ENCODE data around the gene DNAH2. TPM values are rescaled to one million over a fixed set of nuclear protein-coding genes. Genes with fewer than 3 reads are reported as not detected.

The DNAH2 gene
- total and polyA plus RNA-seq, 4 donors = 1.5 to 14.0 (median 7.6) TPM

DNA sequence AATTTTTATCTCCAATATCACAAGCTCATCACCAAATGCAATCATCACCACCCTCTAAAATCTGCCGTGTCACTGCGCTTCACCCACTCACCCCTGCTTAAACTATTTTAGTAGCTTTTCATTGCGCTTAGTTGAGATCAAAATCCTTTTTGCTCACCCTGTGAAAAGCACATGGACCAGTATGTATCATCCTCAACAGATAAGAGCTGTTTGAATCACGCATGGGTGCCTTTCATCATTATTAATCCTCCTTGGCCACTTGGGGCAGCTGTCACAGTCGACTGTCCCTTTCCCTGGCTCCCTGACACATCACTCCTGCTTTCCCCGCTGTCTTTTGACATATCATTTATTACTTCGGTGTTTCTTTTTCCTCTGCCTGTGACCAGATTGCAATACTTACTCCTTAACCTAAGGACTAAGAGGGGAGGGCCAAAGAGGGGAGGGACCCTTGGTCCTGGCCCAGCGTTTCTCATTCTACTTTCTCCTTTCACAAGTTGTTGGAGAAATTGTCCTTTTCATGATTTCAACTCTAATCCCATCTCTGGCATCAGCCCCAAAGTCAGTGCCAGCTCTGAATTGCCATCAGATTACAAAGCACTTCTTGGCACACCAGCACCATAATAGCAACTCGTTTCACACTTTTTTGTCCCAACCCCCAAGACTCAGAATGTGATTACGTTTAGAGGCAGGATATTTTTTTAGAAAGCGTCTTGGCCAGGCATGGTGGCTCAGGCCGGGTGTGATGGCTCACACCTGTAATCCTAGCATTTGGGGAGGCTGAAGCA lies 107.9 kb downstream of the DNAH2 start:
- no peak overlapping the region for H3K9ac ChIP-seq (ENCODE audit: insufficient read depth in 1 of 2, low read length in 2 of 2)
- TF ChIP-seq, protein P1, sequence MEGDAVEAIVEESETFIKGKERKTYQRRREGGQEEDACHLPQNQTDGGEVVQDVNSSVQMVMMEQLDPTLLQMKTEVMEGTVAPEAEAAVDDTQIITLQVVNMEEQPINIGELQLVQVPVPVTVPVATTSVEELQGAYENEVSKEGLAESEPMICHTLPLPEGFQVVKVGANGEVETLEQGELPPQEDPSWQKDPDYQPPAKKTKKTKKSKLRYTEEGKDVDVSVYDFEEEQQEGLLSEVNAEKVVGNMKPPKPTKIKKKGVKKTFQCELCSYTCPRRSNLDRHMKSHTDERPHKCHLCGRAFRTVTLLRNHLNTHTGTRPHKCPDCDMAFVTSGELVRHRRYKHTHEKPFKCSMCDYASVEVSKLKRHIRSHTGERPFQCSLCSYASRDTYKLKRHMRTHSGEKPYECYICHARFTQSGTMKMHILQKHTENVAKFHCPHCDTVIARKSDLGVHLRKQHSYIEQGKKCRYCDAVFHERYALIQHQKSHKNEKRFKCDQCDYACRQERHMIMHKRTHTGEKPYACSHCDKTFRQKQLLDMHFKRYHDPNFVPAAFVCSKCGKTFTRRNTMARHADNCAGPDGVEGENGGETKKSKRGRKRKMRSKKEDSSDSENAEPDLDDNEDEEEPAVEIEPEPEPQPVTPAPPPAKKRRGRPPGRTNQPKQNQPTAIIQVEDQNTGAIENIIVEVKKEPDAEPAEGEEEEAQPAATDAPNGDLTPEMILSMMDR (IDR thresholded peaks at IDR 0.05; ENCODE audit: control extremely low read depth, extremely low read depth) = no peak
- no peak overlapping the region for H3K4me3 ChIP-seq
- ATAC-seq (ENCODE audit: insufficient read depth, low FRiP score) = no peak
- DNase-seq = peak in 2 of 3 donors; percentile 28 to 50
- H3K27me3 ChIP-seq (ENCODE audit: control insufficient read depth in 3 of 3, insufficient read depth in 3 of 3, low read length in 2 of 3) = peaks cover 0 to 7% (median 4%) of the 10 kb centered on the region in 3 donors
- H3K36me3 ChIP-seq (ENCODE audit: control insufficient read depth in 4 of 4, insufficient read depth in 4 of 4, low read length in 4 of 4) = no peaks in the 10 kb centered on the region
- WGBS, 2 donors = 39 to 63% methylated on average over 12 of the region's 12 CpGs
- H3K27ac ChIP-seq (ENCODE audit: low read depth in 1 of 2, low read length in 1 of 2) = no peak overlapping the region
- H3K4me1 ChIP-seq (ENCODE audit: control insufficient read depth in 5 of 5, insufficient read depth in 5 of 5, low read length in 5 of 5) = peaks cover 0 to 4% (median 0%) of the 10 kb centered on the region in 5 donors
- H3K9me3 ChIP-seq (ENCODE audit: control insufficient read depth in 4 of 4, insufficient read depth in 3 of 4, low read length in 3 of 4) = no peaks in the 10 kb centered on the region

DNA sequence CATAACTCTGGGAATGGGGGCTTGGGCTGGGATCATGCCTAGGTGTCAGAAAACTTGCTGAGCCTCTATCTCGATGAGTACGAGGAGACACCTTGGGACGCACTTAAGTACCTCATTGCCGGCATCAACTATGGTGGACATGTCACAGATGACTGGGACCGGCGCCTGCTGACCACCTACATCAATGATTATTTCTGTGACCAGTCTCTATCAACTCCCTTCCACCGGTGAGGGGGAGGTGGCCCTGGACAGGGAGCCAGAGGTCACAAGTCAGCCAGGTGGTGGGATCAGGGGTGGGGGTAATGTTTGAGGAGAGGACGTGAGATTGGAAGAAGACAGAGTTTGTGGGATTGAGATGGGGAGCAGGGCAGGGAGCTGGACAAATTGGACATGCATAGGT lies 113.1 kb downstream of the DNAH2 start:
- ATAC-seq (ENCODE audit: insufficient read depth, low FRiP score) = no peak
- H3K27ac ChIP-seq (ENCODE audit: low read depth in 1 of 2, low read length in 1 of 2) = no peak overlapping the region
- TF ChIP-seq, protein P1 (IDR thresholded peaks at IDR 0.05; ENCODE audit: control extremely low read depth, extremely low read depth) = no peak
- no peaks in the 10 kb centered on the region for H3K36me3 ChIP-seq (ENCODE audit: control insufficient read depth in 4 of 4, insufficient read depth in 4 of 4, low read length in 4 of 4)
- 90 to 95% methylated on average over 8 of the region's 8 CpGs for WGBS, 2 donors
- peaks cover 0 to 12% (median 0%) of the 10 kb centered on the region in 5 donors for H3K4me1 ChIP-seq (ENCODE audit: control insufficient read depth in 5 of 5, insufficient read depth in 5 of 5, low read length in 5 of 5)
- no peak for DNase-seq
- no peak overlapping the region for H3K4me3 ChIP-seq
- no peaks in the 10 kb centered on the region for H3K9me3 ChIP-seq (ENCODE audit: control insufficient read depth in 4 of 4, insufficient read depth in 3 of 4, low read length in 3 of 4)
- H3K9ac ChIP-seq (ENCODE audit: insufficient read depth in 1 of 2, low read length in 2 of 2) = no peak overlapping the region
- peaks cover 0 to 5% (median 4%) of the 10 kb centered on the region in 3 donors for H3K27me3 ChIP-seq (ENCODE audit: control insufficient read depth in 3 of 3, insufficient read depth in 3 of 3, low read length in 2 of 3)

DNA sequence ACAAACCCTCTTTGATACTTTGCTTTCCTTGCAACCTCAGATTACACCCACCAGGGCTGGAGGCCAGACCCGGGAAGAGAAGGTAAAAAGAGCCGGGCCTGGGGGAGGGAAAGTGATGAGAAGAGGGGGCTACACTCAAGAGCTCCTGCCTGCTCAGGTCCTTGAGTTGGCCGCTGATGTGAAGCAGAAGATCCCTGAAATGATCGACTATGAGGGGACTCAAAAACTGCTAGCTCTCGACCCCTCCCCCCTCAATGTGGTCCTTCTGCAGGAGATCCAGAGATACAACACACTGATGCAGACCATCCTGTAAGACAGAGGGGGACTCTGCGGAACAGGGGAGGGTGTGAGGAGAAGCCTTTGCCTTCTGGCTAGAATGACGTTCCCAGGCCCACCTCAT lies 113.7 kb downstream of the DNAH2 start:
- WGBS, 2 donors = 85 to 90% methylated on average over 7 of the region's 7 CpGs
- H3K9me3 ChIP-seq (ENCODE audit: control insufficient read depth in 4 of 4, insufficient read depth in 3 of 4, low read length in 3 of 4) = no peaks in the 10 kb centered on the region
- no peak overlapping the region for H3K27ac ChIP-seq (ENCODE audit: low read depth in 1 of 2, low read length in 1 of 2)
- H3K27me3 ChIP-seq (ENCODE audit: control insufficient read depth in 3 of 3, insufficient read depth in 3 of 3, low read length in 2 of 3) = peaks cover 0 to 5% (median 4%) of the 10 kb centered on the region in 3 donors
- DNase-seq (no peak), ATAC-seq (ENCODE audit: insufficient read depth, low FRiP score) (no peak)
- H3K4me3 ChIP-seq = no peak overlapping the region
- H3K36me3 ChIP-seq (ENCODE audit: control insufficient read depth in 4 of 4, insufficient read depth in 4 of 4, low read length in 4 of 4) = no peaks in the 10 kb centered on the region
- H3K4me1 ChIP-seq (ENCODE audit: control insufficient read depth in 5 of 5, insufficient read depth in 5 of 5, low read length in 5 of 5) = peaks cover 0 to 14% (median 0%) of the 10 kb centered on the region in 5 donors
- no peak overlapping the region for H3K9ac ChIP-seq (ENCODE audit: insufficient read depth in 1 of 2, low read length in 2 of 2)
- TF ChIP-seq, protein P1 (IDR thresholded peaks at IDR 0.05; ENCODE audit: control extremely low read depth, extremely low read depth) = no peak

Data from lung (tissue), 12 donors.